ENCODE data around the gene CDIP1. TPM values are rescaled to one million over a fixed set of nuclear protein-coding genes. Genes with fewer than 3 reads are reported as not detected.

The CDIP1 gene
- total and polyA plus RNA-seq, 9 of the 15 experiments (the other 6 are each of a cell fraction or from before 2014, with no cell fraction given), result 0.29 TPM; not detected in 8

DNA sequence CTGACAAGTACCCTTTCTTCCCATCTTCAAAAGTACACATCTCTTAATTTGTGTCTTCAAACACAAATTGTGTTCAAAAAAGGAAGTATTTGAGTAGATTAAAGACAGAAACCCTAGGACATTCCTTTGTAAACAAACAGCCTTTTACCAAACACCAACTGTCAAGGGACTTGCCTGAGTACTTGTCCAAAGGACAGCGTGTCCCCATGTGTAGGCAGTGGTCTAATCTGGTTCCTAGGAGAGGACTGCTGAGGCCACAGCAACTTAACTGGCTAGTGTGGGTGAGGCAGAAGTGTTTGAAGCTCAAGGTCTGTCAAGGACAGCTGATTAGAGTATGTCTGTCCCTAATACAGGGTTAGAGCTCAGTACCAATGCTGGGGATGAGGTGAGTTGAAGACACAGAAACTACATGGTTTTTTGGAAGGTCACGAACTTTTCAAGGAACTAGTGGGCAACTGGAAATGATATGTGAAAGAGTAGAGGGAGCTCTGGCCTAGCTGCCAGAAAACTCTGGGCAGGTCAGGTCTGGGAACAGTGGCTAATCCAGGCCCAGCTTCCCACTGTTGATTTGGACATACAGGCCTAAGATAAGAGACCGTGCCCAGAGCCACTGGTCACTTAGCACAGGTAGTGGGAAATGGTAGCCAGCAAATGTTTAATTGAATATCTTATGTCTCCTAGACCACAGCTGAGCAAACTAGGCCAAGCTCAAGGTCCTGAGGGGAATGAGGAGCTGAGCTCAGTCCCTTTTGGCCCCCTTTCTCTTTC is 52.3 kb downstream of the CDIP1 start:
- Histone ChIP-seq H3K36me3 (ENCODE audit: control insufficient read depth, insufficient read depth, low read length) (peaks cover 78% of the 10 kb centered on the region), H3K4me1 (replicated peaks in 1 of 2; ENCODE audit: control insufficient read depth in 2 of 2, insufficient read depth in 2 of 2, low read length in 2 of 2) (peaks cover 0 to 5% of the 10 kb centered on the region in 2 experiments; a peak in 2 of 5 replicates), H3K27me3 (ENCODE audit: control insufficient read depth in 2 of 2, insufficient read depth in 2 of 2, low read length in 2 of 2) (no peaks in the 10 kb centered on the region), H4K20me1 (replicated peaks; ENCODE audit: control insufficient read depth, insufficient read depth, low read length) (0 out of 2 replicates have a peak, but pooled peaks cover 5% of the 10 kb centered on the region), H3K9me1 (ENCODE audit: control insufficient read depth, insufficient read depth, low read length) (peaks cover 4% of the 10 kb centered on the region), H3K9me3 (replicated peaks; ENCODE audit: control insufficient read depth, insufficient read depth, low read depth, low read length) (no peaks in the 10 kb centered on the region), H3K9ac (ENCODE audit: insufficient read depth in 1 of 2, low read depth in 2 of 2, low read length in 2 of 2) (no peak overlapping the region), H2AFZ (ENCODE audit: low read depth, low read length) (no peak overlapping the region), H3K4me2 (ENCODE audit: insufficient read depth, low read length) (no peak overlapping the region), H3K27ac (ENCODE audit: extremely low read depth, low read depth, low read length) (no peak overlapping the region), H3K79me2 (ENCODE audit: control insufficient read depth, insufficient read depth, low read length) (peaks cover 31% of the 10 kb centered on the region), H3K4me3 (no peak overlapping the region)
- in situ Hi-C loops (cut with MboI) (no loop called here), intact Hi-C loops (cut with micrococcal nuclease) (no loop called here)
- 78% methylated on average over 3 of the region's 3 CpGs for WGBS (ENCODE audit: insufficient coverage, low coverage, missing lambda C conversion rate)
- BruUV-seq (replicated peaks), result no TSS peak
- no peak; the same call in 1 of the 3 replicates for ATAC-seq
- FAIRE-seq, result no peak
- no peak for DNase-seq (ENCODE audit: extremely low read depth in 1 of 4, low spot score in 3 of 4)
- TF ChIP-seq ZNF766 (CRISPR knock-in tag; conservative IDR thresholded peaks at IDR 0.05) (no peak), RFX1 (IDR thresholded peaks at IDR 0.05) (no peak), ZNF217 (CRISPR knock-in tag; IDR thresholded peaks at IDR 0.05) (no peak), NCOA4 (IDR thresholded peaks at IDR 0.05; ENCODE audit: partially characterized antibody) (no peak), STAT5B (CRISPR knock-in tag; IDR thresholded peaks at IDR 0.05) (no peak), ZFP30 (CRISPR knock-in tag; IDR thresholded peaks at IDR 0.05; ENCODE audit: borderline replicate concordance) (no peak), RCOR1 (IDR thresholded peaks at IDR 0.05; ENCODE audit: borderline replicate concordance in 1 of 2, low read depth in 2 of 2, low read length in 2 of 2) (no peak)
- TF ChIP-seq, protein P1, sequence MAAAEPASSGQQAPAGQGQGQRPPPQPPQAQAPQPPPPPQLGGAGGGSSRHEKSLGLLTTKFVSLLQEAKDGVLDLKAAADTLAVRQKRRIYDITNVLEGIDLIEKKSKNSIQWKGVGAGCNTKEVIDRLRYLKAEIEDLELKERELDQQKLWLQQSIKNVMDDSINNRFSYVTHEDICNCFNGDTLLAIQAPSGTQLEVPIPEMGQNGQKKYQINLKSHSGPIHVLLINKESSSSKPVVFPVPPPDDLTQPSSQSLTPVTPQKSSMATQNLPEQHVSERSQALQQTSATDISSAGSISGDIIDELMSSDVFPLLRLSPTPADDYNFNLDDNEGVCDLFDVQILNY (CRISPR knock-in tag; IDR thresholded peaks at IDR 0.05), result no peak
- TF ChIP-seq, protein P2, sequence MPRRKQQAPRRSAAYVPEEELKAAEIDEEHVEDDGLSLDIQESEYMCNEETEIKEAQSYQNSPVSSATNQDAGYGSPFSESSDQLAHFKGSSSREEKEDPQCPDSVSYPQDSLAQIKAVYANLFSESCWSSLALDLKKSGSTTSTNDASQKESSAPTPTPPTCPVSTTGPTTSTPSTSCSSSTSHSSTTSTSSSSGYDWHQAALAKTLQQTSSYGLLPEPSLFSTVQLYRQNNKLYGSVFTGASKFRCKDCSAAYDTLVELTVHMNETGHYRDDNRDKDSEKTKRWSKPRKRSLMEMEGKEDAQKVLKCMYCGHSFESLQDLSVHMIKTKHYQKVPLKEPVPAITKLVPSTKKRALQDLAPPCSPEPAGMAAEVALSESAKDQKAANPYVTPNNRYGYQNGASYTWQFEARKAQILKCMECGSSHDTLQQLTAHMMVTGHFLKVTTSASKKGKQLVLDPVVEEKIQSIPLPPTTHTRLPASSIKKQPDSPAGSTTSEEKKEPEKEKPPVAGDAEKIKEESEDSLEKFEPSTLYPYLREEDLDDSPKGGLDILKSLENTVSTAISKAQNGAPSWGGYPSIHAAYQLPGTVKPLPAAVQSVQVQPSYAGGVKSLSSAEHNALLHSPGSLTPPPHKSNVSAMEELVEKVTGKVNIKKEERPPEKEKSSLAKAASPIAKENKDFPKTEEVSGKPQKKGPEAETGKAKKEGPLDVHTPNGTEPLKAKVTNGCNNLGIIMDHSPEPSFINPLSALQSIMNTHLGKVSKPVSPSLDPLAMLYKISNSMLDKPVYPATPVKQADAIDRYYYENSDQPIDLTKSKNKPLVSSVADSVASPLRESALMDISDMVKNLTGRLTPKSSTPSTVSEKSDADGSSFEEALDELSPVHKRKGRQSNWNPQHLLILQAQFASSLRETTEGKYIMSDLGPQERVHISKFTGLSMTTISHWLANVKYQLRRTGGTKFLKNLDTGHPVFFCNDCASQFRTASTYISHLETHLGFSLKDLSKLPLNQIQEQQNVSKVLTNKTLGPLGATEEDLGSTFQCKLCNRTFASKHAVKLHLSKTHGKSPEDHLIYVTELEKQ (CRISPR knock-in tag; IDR thresholded peaks at IDR 0.05), result no peak
- TF ChIP-seq, protein P3, sequence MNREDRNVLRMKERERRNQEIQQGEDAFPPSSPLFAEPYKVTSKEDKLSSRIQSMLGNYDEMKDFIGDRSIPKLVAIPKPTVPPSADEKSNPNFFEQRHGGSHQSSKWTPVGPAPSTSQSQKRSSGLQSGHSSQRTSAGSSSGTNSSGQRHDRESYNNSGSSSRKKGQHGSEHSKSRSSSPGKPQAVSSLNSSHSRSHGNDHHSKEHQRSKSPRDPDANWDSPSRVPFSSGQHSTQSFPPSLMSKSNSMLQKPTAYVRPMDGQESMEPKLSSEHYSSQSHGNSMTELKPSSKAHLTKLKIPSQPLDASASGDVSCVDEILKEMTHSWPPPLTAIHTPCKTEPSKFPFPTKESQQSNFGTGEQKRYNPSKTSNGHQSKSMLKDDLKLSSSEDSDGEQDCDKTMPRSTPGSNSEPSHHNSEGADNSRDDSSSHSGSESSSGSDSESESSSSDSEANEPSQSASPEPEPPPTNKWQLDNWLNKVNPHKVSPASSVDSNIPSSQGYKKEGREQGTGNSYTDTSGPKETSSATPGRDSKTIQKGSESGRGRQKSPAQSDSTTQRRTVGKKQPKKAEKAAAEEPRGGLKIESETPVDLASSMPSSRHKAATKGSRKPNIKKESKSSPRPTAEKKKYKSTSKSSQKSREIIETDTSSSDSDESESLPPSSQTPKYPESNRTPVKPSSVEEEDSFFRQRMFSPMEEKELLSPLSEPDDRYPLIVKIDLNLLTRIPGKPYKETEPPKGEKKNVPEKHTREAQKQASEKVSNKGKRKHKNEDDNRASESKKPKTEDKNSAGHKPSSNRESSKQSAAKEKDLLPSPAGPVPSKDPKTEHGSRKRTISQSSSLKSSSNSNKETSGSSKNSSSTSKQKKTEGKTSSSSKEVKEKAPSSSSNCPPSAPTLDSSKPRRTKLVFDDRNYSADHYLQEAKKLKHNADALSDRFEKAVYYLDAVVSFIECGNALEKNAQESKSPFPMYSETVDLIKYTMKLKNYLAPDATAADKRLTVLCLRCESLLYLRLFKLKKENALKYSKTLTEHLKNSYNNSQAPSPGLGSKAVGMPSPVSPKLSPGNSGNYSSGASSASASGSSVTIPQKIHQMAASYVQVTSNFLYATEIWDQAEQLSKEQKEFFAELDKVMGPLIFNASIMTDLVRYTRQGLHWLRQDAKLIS (CRISPR knock-in tag; IDR thresholded peaks at IDR 0.05), result no peak
- TF ChIP-seq, protein P4, sequence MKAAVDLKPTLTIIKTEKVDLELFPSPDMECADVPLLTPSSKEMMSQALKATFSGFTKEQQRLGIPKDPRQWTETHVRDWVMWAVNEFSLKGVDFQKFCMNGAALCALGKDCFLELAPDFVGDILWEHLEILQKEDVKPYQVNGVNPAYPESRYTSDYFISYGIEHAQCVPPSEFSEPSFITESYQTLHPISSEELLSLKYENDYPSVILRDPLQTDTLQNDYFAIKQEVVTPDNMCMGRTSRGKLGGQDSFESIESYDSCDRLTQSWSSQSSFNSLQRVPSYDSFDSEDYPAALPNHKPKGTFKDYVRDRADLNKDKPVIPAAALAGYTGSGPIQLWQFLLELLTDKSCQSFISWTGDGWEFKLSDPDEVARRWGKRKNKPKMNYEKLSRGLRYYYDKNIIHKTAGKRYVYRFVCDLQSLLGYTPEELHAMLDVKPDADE (conservative IDR thresholded peaks at IDR 0.05; ENCODE audit: control insufficient read depth, low read depth, low read length), result no peak
- ChIA-PET CTCF (ENCODE audit: low intra/inter-chr PET ratio) (no interaction called here), POLR2A (interaction anchor here (0.5 to 3.1 kb wide), 6 partner anchors 9 to 415 kb away, joined by 3 to 18 read pairs (median 3); partner anchors contain the start of gene HMOX2)
